ENCODE results near the gene EMC8.

Gene EMC8

GRCh38 chr16:85753559-85753958, 45.8 kb downstream of the EMC8 start:
- Histone ChIP-seq H2BK120ac (ENCODE audit: insufficient read depth, low read length, poor library complexity) (no peak overlapping the region), H3K4ac (ENCODE audit: low read depth, low read length) (no peak overlapping the region), H3K27me3 (ENCODE audit: insufficient read depth, low read length) (peaks cover 5% of the 10 kb centered on the region), H3K18ac (ENCODE audit: low read length) (no peak overlapping the region), H2BK12ac (ENCODE audit: low read length) (no peak overlapping the region), H3K79me2 (ENCODE audit: control insufficient read depth, insufficient read depth, low read length, poor library complexity) (peaks cover 3% of the 10 kb centered on the region), H2AFZ (ENCODE audit: insufficient read depth, low read length, poor library complexity) (no peak overlapping the region), H3K4me2 (ENCODE audit: low read length) (no peak overlapping the region), H3K23ac (ENCODE audit: low read length) (no peak overlapping the region), H3K9ac (ENCODE audit: low read length) (no peak overlapping the region), H3K36me3 (ENCODE audit: control insufficient read depth in 1 of 2, insufficient read depth in 2 of 2, low read length in 2 of 2) (no peaks in the 10 kb centered on the region), H3K79me1 (ENCODE audit: low read length) (peaks cover 10% of the 10 kb centered on the region), H4K91ac (ENCODE audit: low read depth, low read length) (no peak overlapping the region), H4K8ac (ENCODE audit: low read depth, low read length) (no peak overlapping the region), H2AK5ac (ENCODE audit: low read length) (no peak overlapping the region), H3K4me1 (ENCODE audit: control insufficient read depth in 1 of 2, insufficient read depth in 2 of 2, low read length in 2 of 2) (peaks cover 8 to 25% of the 10 kb centered on the region in 2 experiments), H4K12ac (ENCODE audit: low read depth, low read length) (no peak overlapping the region), H3K14ac (ENCODE audit: low read length) (no peak overlapping the region), H3K4me3 (ENCODE audit: low read depth, low read length) (no peak overlapping the region), H3K27ac (ENCODE audit: low read depth, low read length) (peak overlapping the region; percentile 7), H2BK5ac (ENCODE audit: low read depth, low read length, poor library complexity) (no peak overlapping the region), H3K9me3 (ENCODE audit: insufficient read depth, low read depth, low read length) (peaks cover 5% of the 10 kb centered on the region)
- DNase-seq: peak; percentile 94 to 95
- no CpG with 5 or more reads among the region's 6 CpGs for WGBS (ENCODE audit: extremely low coverage, insufficient coverage, insufficient read length)

GRCh38 chr16:85752511-85753420, 46.6 kb downstream of the EMC8 start:
- DNase-seq: peak; percentile 87 to 91
- Histone ChIP-seq H2BK120ac (ENCODE audit: insufficient read depth, low read length, poor library complexity) (peak overlapping the region; percentile 4), H3K4me1 (ENCODE audit: control insufficient read depth in 1 of 2, insufficient read depth in 2 of 2, low read length in 2 of 2) (peaks cover 8 to 25% of the 10 kb centered on the region in 2 experiments), H3K4ac (ENCODE audit: low read depth, low read length) (no peak overlapping the region), H2BK12ac (ENCODE audit: low read length) (no peak overlapping the region), H3K27ac (ENCODE audit: low read depth, low read length) (peak overlapping the region; percentile 7), H3K36me3 (ENCODE audit: control insufficient read depth in 1 of 2, insufficient read depth in 2 of 2, low read length in 2 of 2) (no peaks in the 10 kb centered on the region), H3K23ac (ENCODE audit: low read length) (no peak overlapping the region), H3K9me3 (ENCODE audit: insufficient read depth, low read depth, low read length) (peaks cover 5% of the 10 kb centered on the region), H3K18ac (ENCODE audit: low read length) (no peak overlapping the region), H2AK5ac (ENCODE audit: low read length) (no peak overlapping the region), H3K79me1 (ENCODE audit: low read length) (peaks cover 10% of the 10 kb centered on the region), H3K79me2 (ENCODE audit: control insufficient read depth, insufficient read depth, low read length, poor library complexity) (peaks cover 3% of the 10 kb centered on the region), H3K4me2 (ENCODE audit: low read length) (no peak overlapping the region), H4K8ac (ENCODE audit: low read depth, low read length) (no peak overlapping the region), H3K27me3 (ENCODE audit: insufficient read depth, low read length) (peaks cover 5% of the 10 kb centered on the region), H2AFZ (ENCODE audit: insufficient read depth, low read length, poor library complexity) (no peak overlapping the region), H3K4me3 (ENCODE audit: low read depth, low read length) (no peak overlapping the region), H3K9ac (ENCODE audit: low read length) (no peak overlapping the region), H3K14ac (ENCODE audit: low read length) (no peak overlapping the region), H2BK5ac (ENCODE audit: low read depth, low read length, poor library complexity) (no peak overlapping the region), H4K91ac (ENCODE audit: low read depth, low read length) (peak overlapping the region; percentile 41), H4K12ac (ENCODE audit: low read depth, low read length) (no peak overlapping the region)
- no CpG with 5 or more reads among the region's 21 CpGs for WGBS (ENCODE audit: extremely low coverage, insufficient coverage, insufficient read length)

GRCh38 chr16:85751698-85752501, 47.4 kb downstream of the EMC8 start:
- H3K4me1 ChIP-seq (ENCODE audit: control insufficient read depth in 1 of 2, insufficient read depth in 2 of 2, low read length in 2 of 2): peaks cover 8 to 26% of the 10 kb centered on the region in 2 experiments
- no peak overlapping the region for H3K9ac ChIP-seq (ENCODE audit: low read length)
- no peak overlapping the region for H3K14ac ChIP-seq (ENCODE audit: low read length)
- H3K9me3 ChIP-seq (ENCODE audit: insufficient read depth, low read depth, low read length): peaks cover 5% of the 10 kb centered on the region
- no peak overlapping the region for H4K8ac ChIP-seq (ENCODE audit: low read depth, low read length)
- H2BK5ac ChIP-seq (ENCODE audit: low read depth, low read length, poor library complexity): no peak overlapping the region
- H2AFZ ChIP-seq (ENCODE audit: insufficient read depth, low read length, poor library complexity): no peak overlapping the region
- peaks cover 10% of the 10 kb centered on the region for H3K79me1 ChIP-seq (ENCODE audit: low read length)
- H3K4ac ChIP-seq (ENCODE audit: low read depth, low read length): no peak overlapping the region
- no CpG with 5 or more reads among the region's 15 CpGs for WGBS (ENCODE audit: extremely low coverage, insufficient coverage, insufficient read length)
- H3K18ac ChIP-seq (ENCODE audit: low read length): peak overlapping the region; percentile 14
- H3K27ac ChIP-seq (ENCODE audit: low read depth, low read length): no peak overlapping the region
- H4K12ac ChIP-seq (ENCODE audit: low read depth, low read length): no peak overlapping the region
- no peak overlapping the region for H2BK120ac ChIP-seq (ENCODE audit: insufficient read depth, low read length, poor library complexity)
- peak overlapping the region; percentile 48 for H4K91ac ChIP-seq (ENCODE audit: low read depth, low read length)
- no peak overlapping the region for H3K23ac ChIP-seq (ENCODE audit: low read length)
- no peak for DNase-seq
- H2BK12ac ChIP-seq (ENCODE audit: low read length): no peak overlapping the region
- H2AK5ac ChIP-seq (ENCODE audit: low read length): no peak overlapping the region
- no peaks in the 10 kb centered on the region for H3K36me3 ChIP-seq (ENCODE audit: control insufficient read depth in 1 of 2, insufficient read depth in 2 of 2, low read length in 2 of 2)
- no peak overlapping the region for H3K4me3 ChIP-seq (ENCODE audit: low read depth, low read length)
- peaks cover 5% of the 10 kb centered on the region for H3K27me3 ChIP-seq (ENCODE audit: insufficient read depth, low read length)
- H3K4me2 ChIP-seq (ENCODE audit: low read length): no peak overlapping the region
- peaks cover 3% of the 10 kb centered on the region for H3K79me2 ChIP-seq (ENCODE audit: control insufficient read depth, insufficient read depth, low read length, poor library complexity)

GRCh38 chr16:85750827-85751697, 48.3 kb downstream of the EMC8 start, which contains the start of gene C16orf74:
C16orf74 (minus strand) TSS chr16:85751096; CDS start chr16:85735217, 15,879 bp downstream.
- peak within 1 kb of the TSS; percentile 35 for H3K18ac ChIP-seq (ENCODE audit: low read length)
- peak within 1 kb of the TSS; percentile 49 for H4K12ac ChIP-seq (ENCODE audit: low read depth, low read length)
- H2BK12ac ChIP-seq (ENCODE audit: low read length): no peak within 1 kb of the TSS
- peak within 1 kb of the TSS; percentile 48 for H4K91ac ChIP-seq (ENCODE audit: low read depth, low read length)
- peak within 1 kb of the TSS; percentile 24 for H2BK5ac ChIP-seq (ENCODE audit: low read depth, low read length, poor library complexity)
- peak within 1 kb of the TSS; percentile 32 for H2AFZ ChIP-seq (ENCODE audit: insufficient read depth, low read length, poor library complexity)
- H3K4me3 ChIP-seq (ENCODE audit: low read depth, low read length): peak within 1 kb of the TSS; percentile 64
- peak within 1 kb of the TSS; percentile 1 for H3K4ac ChIP-seq (ENCODE audit: low read depth, low read length)
- H3K27me3 ChIP-seq (ENCODE audit: insufficient read depth, low read length): peaks cover 5% of the 10 kb centered on the region
- H3K36me3 ChIP-seq (ENCODE audit: control insufficient read depth in 1 of 2, insufficient read depth in 2 of 2, low read length in 2 of 2): no peaks in the 10 kb centered on the region
- peak within 1 kb of the TSS; percentile 70 for H2BK120ac ChIP-seq (ENCODE audit: insufficient read depth, low read length, poor library complexity)
- peak within 1 kb of the TSS; percentile 69 for H4K8ac ChIP-seq (ENCODE audit: low read depth, low read length)
- H3K4me1 ChIP-seq (ENCODE audit: control insufficient read depth in 1 of 2, insufficient read depth in 2 of 2, low read length in 2 of 2): peaks cover 11 to 31% of the 10 kb centered on the region in 2 experiments
- H3K27ac ChIP-seq (ENCODE audit: low read depth, low read length): peak within 1 kb of the TSS; percentile 11
- peaks cover 10% of the 10 kb centered on the region for H3K79me1 ChIP-seq (ENCODE audit: low read length)
- peak; percentile 62 to 82 for DNase-seq
- peak within 1 kb of the TSS; percentile 90 for H3K4me2 ChIP-seq (ENCODE audit: low read length)
- peaks cover 5% of the 10 kb centered on the region for H3K9me3 ChIP-seq (ENCODE audit: insufficient read depth, low read depth, low read length)
- peak within 1 kb of the TSS; percentile 69 for H3K14ac ChIP-seq (ENCODE audit: low read length)
- no peak within 1 kb of the TSS for H3K23ac ChIP-seq (ENCODE audit: low read length)
- H3K9ac ChIP-seq (ENCODE audit: low read length): peak within 1 kb of the TSS; percentile 43
- peaks cover 3% of the 10 kb centered on the region for H3K79me2 ChIP-seq (ENCODE audit: control insufficient read depth, insufficient read depth, low read length, poor library complexity)
- H2AK5ac ChIP-seq (ENCODE audit: low read length): no peak within 1 kb of the TSS
- WGBS (ENCODE audit: extremely low coverage, insufficient coverage, insufficient read length): no CpG with 5 or more reads among the region's 96 CpGs

Measured in trophoblast cell (in vitro differentiated cells and primary cell).